ENCODE measurements around the gene FYCO1.

- TF ChIP-seq CTCF (IDR thresholded peaks at IDR 0.05 in 8 of 11, conservative IDR thresholded peaks at IDR 0.05 in 3 of 11) (no peak), POLR2AphosphoS5 (IDR thresholded peaks at IDR 0.05) (no peak)
Measured at GRCh38 chr3:45871780-45872179, 123.8 kb downstream of the FYCO1 start.
